GM12892 (cell line): ENCODE data around the gene NWD2. TPM values are rescaled to one million over a fixed set of nuclear protein-coding genes. Genes with fewer than 3 reads are reported as not detected.
"Not testable (repeated sequence)": the region's sequence is repeated elsewhere in the genome, so short reads cannot be mapped to it uniquely, and the experiment has no call there.

Experiments used
- DNase-seq: peaks from one replicate; pipeline ENCODE4 v3.0.0; 2011; ENCODE audit not compliant: insufficient read length
- FAIRE-seq: peaks from 2 replicates; lab custom pipeline; 2011; peaks lifted over from hg19 to GRCh38; lab: Jason Lieb, UNC
- POLR2A ChIP-seq: IDR thresholded peaks from 2 replicates; pipeline ENCODE4 v1.6.1; 2011; ENCODE audit warnings: low read depth, low read length, control low read depth
- POLR2AphosphoS5 ChIP-seq: IDR thresholded peaks from 2 replicates; pipeline ENCODE4 v1.6.1; 2011; ENCODE audit warnings: low read depth, low read length, control low read depth
- TAF1 ChIP-seq: IDR thresholded peaks from 2 replicates; pipeline ENCODE4 v1.6.1; 2011; ENCODE audit warnings: low read depth, mild to moderate bottlenecking, control low read depth, low read length, borderline replicate concordance
- polyA plus RNA-seq: library from polyadenylated mRNA; unstranded; fragments of >200 nt; gene quantifications from one replicate; pipeline ENCODE4 v1.2.1, GENCODE V29; 2012; ENCODE audit warnings: missing spikeins, inconsistent platforms; ENCODE audit not compliant: missing spikeins

The NWD2 gene, protein sequence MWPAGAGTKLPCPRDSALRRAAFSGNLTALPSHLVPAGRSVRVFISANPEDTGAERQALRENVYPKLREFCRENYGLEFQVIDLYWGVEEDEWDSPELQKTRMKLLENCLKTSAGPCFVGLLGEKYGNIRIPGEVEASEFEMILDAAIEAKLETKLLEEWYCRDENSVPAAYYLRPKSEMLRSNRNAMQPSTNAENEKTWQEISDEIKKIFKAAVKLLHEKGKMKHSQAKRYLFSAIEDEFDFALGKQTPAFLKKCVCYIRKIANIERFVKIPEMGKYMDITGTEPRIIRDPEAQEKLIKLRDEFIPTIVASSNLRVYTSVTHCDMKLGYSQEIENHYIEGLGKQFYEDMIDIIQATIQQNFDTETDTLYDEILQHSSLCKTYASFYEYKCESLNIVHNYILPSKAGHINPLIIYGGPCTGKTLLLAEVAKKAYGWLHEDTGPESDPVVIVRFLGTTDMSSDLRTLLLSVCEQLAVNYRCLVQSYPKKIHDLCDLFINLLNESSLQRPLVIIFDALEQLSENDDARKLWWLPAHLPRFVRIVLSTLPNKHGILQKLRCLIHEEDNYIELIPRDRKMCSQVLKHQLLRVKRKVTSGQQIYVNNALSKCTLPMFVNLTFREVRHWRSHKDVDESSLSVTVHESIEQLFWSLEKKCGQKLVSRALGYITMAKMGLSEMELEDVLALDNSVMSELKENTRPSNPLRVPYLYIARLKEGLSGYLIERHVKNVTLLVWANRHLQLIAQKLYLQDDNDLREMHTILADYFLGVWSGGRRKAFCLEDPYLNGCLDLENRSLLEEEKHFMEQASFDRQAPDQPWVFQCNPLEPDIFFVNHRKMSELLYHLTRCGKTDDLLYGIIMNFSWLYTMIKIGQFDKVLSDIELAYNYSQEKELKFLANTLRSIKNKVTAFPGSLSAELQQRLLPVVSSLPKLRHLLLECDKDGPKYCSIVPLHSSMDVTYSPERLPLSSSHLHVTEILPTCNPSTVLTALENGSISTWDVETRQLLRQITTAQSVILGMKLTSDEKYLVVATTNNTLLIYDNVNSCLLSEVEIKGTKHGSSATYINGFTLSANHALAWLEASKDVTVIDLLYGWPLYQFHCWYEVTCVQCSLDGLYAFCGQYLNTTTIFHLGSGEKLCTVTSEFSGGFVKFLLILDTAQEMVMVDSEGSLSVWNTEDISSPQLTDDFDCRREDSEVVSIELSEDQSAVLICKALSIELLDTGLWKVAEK (N-terminal part only)
- not detected for polyA plus RNA-seq

DNA sequence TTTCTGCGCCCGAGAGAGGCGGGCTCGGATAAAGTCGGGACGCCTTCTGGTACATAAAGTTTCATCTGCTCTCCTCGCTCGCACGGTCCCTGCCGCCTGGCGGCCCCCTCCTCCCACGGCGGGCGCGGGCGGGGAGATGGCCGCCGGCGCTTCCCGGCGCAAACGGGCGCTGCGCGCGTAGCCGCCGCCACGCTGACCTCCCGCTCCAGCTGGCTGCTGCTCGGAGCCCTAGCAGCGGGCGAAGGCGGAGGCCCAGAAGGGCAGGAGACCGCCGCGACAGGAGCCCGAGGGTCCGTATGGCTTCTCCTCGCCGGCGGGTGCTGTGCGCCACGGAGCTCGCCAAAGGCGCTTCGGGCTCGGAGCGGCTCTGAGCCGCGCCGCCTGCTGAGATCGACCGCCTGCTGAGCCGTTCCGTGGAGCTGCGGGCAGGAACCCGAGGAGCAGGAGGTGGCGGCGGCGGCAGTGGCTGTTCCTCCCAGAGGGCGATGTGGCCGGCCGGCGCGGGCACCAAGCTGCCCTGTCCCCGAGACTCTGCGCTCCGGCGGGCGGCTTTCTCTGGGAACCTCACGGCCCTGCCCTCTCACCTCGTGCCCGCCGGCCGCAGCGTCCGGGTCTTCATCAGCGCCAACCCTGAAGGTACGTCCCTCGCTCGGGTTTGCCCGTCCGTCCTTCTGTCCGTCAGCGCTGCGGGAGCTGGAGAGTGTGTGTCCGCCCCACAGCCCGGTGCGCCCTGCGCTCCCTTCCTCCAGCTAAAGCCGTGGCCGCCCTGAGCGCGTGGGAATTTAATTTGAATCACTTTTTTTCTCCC is at the start of gene NWD2:
NWD2 (plus strand) TSS at position 161 of the 808 bp plus-strand sequence; CDS start at position 486, 325 bp downstream.
- TF ChIP-seq TAF1 (no peak), POLR2A (no peak), POLR2AphosphoS5 (no peak)
- no peak for FAIRE-seq
- no peak for DNase-seq

DNA sequence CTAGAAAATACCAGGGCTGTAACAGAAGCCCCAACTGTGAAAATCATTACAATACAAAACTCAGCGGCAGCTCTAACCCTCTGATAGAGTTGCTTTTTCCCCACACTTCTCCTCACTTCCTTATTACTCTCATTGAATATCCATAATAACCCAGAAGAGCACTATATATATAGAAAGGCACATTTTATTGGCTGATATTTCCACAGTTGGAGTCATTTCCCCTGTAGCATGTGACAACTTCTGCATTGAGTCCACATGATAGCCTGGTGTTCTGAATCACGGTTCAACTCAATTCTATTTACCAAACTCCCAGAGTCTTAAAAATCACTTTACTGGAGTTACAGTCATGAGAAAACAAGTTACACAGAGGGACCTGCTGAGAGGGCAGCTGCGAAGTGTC is 46.6 kb upstream of the NWD2 start:
- no peak for FAIRE-seq
- TF ChIP-seq TAF1 = no peak
- no peak for TF ChIP-seq POLR2AphosphoS5
- TF ChIP-seq POLR2A = no peak

GRCh38 chr4:37204740-37205139 is 39.8 kb upstream of the NWD2 start:
- not testable (repeated sequence) for FAIRE-seq, DNase-seq

More for the DNA sequence above, 46.6 kb upstream of the NWD2 start:
- no peak for DNase-seq

DNA sequence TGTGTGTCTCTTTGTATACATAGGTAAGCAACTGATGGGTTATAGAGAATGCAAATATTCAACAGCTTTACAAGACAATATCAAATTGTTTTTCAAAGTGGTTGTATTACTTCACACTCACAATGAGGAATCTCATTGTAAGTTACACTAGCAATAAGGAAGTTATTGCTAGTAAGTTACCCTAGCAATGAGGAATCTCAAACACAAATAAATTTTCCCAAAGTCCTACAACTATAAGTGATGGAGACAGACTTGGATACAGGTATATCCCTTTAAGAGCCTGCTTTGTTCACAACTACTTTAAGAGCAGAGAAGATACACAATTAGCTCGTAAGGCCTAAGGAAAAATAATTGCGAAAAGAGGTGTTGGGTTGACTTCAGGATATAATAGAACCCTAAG is 28.3 kb upstream of the NWD2 start:
- DNase-seq (no peak), FAIRE-seq (no peak)
- TF ChIP-seq POLR2A (no peak), POLR2AphosphoS5 (no peak), TAF1 (no peak)

DNA sequence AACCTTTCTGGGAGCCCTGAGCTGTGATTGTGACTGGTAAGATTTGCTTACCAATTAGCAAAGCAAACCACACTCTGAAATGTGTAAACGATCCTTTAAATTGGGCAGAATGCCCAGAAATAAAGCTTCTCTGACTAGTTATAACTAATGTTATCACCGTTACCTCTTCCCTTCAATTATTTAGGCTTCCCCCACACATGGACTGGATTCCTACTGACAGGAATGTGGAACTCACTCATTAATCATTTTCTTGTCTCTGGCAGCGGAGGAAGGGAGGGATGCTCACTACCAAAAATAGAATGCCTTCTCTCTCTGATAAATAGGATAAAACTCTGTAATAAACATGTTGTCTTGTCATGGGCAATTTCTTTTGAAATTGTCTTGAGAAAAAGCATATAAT is 25.3 kb upstream of the NWD2 start:
- no peak for TF ChIP-seq POLR2A
- no peak for TF ChIP-seq TAF1
- TF ChIP-seq POLR2AphosphoS5 = no peak
- no peak for DNase-seq

DNA sequence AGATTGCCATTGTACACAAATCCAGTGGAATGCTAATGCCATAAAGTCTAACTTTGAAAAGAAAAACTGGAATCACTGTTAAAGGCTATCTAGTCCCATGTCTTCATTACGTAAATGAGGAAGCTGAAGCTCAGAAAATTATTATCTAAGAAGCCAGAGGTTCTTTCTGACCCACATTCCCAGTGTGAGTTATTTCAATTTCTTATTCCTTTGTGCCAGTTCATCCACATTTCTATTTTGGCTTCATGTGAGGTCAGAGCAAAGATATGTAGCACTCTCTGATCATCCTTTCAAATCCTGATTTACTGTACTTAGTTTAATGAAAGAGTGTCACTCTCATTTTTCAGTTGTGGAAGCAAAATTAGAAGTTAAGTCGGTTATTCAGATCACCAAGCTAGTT is 24.6 kb upstream of the NWD2 start:
- FAIRE-seq = no peak

More for the DNA sequence above, 25.3 kb upstream of the NWD2 start:
- FAIRE-seq = no peak

GRCh38 chr4:37220685-37221084 is 23.9 kb upstream of the NWD2 start:
- no peak for TF ChIP-seq POLR2AphosphoS5
- TF ChIP-seq POLR2A = no peak
- no peak for TF ChIP-seq TAF1
- FAIRE-seq = no peak

More for the DNA sequence above, 24.6 kb upstream of the NWD2 start:
- DNase-seq = no peak
- no peak for TF ChIP-seq TAF1
- TF ChIP-seq POLR2A = no peak
- TF ChIP-seq POLR2AphosphoS5 = no peak

GRCh38 chr4:37223732-37224131 is 20.8 kb upstream of the NWD2 start:
- no peak for DNase-seq
- TF ChIP-seq POLR2A = no peak
- FAIRE-seq = no peak

More at GRCh38 chr4:37220685-37221084, 23.9 kb upstream of the NWD2 start:
- no peak for DNase-seq

- TF ChIP-seq POLR2A = no peak
- no peak for TF ChIP-seq POLR2AphosphoS5
- no peak for TF ChIP-seq TAF1
- FAIRE-seq (no peak), DNase-seq (no peak)
Observed at GRCh38 chr4:37224854-37225253, 19.7 kb upstream of the NWD2 start.

DNA sequence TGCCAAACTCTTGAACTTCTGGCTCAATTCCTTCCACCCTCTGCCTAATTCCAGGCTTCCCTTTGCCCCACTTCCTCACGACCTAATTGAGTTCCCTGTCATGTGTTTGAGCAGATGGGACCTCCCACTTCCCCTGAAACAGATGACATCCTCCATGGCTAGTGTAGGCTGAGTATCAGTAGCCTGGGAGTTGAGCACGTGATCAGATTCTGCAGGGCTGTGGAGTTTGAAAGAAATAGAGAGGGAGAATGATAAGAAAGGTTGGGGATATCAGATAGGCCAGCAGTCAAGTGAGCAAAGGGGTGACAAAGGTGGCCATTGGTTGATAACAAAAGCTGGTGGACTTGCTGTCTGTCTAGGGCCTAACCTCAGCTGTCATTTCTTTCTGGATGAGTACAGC is 18.8 kb upstream of the NWD2 start:
- no peak for DNase-seq
- TF ChIP-seq POLR2A (no peak), TAF1 (no peak), POLR2AphosphoS5 (no peak)
- FAIRE-seq = no peak

DNA sequence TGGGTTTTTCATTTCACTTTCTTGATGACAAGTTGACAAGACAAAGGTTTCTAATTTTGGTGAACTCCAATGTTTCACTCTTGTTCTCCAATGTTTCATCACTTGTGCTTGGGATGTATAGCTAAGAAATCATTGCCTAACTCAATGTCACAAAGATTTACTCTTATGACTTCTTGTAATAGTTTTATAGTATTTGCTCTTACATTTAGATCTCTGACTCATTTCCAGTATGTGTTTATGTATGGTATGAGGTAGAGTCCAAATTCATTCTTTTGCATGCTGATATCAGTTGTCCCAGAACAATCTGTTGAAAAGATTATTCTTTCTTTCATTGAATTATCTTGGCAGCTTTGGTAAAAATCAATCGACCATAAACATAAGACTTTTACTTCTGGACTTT is 12.2 kb upstream of the NWD2 start:
- TF ChIP-seq TAF1 = no peak
- TF ChIP-seq POLR2A = no peak
- no peak for TF ChIP-seq POLR2AphosphoS5
- no peak for FAIRE-seq

DNA sequence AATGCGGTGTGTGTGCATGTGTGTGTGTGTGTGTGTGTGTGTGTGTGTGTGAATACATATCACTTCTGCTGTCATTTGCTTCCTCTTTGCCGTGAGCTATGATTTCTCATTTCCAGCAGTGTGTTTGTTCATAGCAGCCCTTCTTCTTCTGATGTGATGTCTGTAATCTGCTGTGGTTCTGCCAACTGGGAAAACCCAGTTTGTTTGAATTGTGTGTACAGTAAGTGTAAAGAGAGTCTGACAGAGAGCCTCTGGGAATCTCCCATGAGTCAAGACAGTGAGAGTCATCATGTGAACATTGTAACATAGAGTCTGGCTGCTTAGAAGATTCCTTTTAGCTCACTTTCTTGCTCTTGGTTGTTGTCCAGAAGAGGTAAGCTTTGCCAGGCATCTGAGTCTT is 8.4 kb upstream of the NWD2 start:
- no peak for TF ChIP-seq POLR2AphosphoS5
- TF ChIP-seq TAF1 = no peak
- no peak for TF ChIP-seq POLR2A
- FAIRE-seq (no peak), DNase-seq (no peak)

More for the DNA sequence above, 12.2 kb upstream of the NWD2 start:
- no peak for DNase-seq
